NCI-H524 (cell line): ENCODE data around the gene ABL1.
"Not testable (repeated sequence)": the region's sequence is repeated elsewhere in the genome, so short reads cannot be mapped to it uniquely, and the experiment has no call there.

Source experiments
- DNase-seq, 2 experiments: peaks; one replicate each; lab custom pipeline; 2025; lab: John Stamatoyannopoulos, UW

ABL1 gene

DNA sequence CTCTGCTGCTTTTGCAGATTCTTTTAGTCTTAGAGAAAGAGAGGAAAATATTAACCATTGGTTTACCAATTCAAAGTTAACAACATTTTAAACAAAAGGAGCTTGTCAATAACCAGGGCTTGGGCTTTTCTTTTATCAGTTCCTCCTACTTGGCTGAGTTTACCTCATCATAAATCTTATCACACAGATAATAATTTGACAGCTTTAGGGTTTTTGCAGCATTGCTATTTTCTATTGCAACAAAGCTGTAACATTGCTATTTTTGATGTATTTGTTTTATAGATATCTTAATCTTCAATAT, 9.8 kb upstream of the ABL1 start:
- no peak for DNase-seq

DNA sequence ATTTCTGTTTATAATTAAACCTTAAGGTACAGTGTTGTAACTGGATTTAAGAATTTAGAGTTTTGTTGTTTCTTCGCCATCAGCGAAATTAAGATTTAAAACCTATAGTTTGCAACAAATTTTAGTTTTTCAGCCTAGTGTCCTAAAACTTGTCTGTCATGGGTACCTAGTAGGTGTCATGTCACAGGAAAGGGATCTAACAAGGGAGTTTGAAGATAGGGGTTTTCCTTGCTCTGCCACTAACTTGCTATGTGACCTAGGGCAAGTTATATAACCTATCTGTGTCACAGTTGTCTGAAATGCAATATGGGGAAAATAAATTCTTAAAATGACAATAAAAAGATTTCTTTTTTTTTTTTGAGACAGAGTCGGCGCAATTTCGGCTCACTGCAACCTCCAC, 9.2 kb upstream of the ABL1 start:
- DNase-seq = no peak

DNA sequence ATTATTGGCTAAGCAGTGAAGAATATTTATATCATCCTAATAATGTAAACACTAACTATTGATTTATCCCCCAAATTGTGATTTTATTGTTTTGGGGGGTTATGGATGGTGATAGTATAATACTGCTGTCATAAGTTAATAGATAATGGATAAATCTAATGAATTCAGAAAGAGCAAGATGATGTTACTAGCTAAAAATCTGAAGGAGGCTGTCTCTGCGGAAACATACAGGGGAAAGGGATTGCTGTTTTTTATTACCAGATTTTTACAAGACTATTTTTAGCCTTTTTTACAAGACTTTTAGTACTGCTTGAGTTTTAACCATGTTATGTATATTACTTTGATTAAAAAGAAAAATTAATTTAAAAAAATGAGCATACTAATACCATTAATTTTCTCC, 5.3 kb upstream of the ABL1 start:
- no peak for DNase-seq

DNA sequence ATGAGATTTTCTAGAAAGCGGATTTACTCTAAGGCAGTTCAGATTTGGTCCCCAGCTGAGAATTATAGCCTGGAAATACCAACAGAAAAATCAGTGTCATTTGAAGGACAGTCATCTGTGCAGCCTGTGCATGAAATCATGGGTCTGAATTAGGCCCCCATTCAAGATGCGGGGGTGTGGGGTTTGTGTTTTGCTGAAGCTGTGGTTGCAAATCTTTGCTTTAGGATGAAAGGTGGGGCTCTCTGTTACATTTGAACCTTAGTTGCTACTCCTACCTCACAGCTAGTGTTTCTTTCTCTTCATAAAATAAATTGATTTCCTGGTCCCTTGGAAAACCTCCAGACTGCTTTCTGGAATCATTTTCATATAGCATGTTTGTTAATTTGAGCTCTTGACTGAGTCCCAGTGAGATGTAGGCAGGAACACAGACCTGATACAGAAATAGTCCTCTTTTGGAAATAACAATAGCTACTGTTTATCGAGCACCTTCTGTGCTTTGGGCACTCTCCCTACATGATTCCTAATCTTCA, 4.8 kb upstream of the ABL1 start:
- DNase-seq = no peak

DNA sequence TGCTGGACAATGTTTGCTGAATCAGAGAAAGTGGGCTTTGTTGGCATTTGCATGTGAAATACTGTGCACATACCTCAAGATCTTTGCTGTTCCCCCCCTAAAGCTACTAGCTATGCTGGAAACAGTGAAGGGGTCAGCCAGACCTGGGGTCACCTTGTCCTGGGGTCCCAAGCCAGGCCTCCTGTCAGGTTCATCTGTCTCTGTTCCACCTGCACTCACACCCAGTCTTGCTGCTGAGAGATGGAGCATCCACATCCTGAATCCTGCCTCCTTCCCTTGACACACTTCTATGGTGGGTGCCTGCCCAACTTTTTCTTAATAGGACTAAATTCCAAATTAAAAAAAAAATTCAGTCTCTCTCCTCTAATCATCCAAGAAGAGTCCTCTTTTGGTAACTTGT, 4.0 kb upstream of the ABL1 start:
- no peak for DNase-seq

DNA sequence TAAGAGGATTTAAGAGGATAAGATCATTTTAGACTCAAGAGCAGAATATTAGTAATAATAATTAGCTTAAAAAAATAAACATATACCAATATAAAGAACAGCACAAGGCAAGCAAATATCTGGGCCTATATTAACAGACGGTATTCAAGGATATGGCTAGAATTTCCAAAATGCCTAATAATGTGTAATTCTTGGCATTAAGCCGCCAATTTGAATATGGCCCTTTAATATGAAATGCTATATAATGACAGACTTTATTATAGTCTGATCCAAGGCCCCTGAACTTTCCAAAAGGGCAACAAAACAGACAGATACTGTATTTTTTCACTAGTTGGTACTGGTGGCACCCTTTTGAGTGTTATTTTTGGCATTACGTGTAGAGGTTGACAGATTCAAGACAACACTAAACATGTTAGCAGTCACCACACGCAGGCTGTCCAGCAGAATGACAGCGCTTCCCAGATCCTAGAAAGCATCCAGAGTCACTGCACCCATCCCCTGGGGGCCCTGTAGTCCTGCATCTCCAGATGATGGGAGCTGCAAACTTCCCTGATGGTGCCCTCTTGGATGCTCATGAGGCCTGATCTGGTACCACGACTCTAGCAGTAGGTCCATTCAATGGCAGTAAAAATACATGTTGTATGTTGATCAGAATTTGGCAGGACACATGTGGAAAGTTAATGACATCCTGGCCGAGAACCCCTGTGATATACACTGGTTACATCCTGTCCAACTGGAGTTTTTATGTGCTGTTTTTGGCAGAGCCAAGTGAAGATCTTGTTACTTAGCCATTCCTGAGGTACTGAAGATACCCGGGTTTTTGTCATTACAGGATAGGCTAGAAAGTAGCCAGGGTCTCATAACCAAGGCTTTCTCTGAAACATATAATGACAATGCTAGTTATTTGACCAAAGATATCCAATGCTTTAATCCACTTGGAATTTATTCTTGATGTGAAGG, 1.7 kb upstream of the ABL1 start:
- DNase-seq = peak in 1 of 2 experiments; percentile 9

DNA sequence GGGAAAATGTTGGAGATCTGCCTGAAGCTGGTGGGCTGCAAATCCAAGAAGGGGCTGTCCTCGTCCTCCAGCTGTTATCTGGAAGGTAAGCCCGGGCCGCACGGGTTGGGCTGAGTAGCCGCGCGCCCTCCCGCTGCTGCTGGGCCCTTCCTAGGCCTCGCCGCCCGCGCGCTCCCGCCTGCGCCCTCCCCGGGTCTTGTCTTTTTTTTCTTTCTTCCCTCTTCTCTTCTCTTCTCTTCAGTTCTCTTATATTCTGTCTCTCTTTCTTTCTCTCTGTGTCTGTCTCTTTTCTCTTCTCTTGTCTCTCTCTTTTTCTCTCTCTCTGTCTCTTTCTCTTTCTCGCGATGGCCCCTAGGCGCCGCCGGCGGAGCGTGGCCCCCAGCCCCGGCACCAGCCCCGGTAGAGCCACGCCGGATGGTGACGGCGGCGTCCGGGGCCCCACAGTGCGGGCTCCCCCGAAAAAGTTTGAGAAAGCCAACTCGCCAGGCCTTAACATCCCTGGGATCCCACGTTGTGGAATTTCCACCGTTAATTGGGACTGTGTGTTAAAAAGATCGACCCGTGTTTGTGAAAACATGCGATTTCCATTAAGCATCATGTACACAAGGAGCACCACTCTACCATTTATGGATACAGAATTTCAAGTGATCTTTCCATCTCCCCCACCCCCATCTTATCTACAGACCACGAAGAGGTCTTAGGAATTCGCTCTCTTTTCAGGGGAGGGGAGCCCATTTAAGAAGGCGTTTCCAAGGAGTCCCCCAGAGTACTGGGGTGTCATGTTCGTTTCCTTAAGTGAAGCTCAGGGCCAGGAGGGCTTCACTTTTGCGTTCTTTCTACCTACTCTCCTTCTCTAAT, 616 bp downstream of the ABL1 start:
- DNase-seq = peak; percentile 40 to 65

DNA sequence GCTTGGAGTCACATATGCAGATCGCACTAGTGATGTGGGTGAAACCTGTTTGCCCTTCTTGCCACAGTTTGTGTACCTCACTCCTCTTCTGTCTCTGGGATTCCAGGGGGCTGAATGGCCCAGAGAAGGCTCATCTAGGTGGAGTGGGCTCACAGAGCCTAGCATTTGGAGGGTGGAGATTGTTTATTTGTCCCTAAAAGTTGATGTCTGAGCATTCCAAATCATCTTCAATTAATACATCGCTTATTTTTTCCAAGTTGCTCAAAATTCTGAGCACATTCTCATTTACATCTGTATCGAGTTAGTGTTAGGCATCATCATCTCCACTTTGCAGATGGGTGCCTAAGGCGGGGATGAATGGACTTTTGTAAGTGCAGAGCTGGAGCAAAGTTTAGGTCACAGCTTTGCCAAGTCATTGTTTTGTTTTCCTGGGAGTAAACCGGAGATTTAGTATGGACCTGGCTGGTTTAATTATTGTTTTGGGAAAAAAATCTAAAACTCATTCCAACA, 2.0 kb downstream of the ABL1 start:
- DNase-seq = no peak

DNA sequence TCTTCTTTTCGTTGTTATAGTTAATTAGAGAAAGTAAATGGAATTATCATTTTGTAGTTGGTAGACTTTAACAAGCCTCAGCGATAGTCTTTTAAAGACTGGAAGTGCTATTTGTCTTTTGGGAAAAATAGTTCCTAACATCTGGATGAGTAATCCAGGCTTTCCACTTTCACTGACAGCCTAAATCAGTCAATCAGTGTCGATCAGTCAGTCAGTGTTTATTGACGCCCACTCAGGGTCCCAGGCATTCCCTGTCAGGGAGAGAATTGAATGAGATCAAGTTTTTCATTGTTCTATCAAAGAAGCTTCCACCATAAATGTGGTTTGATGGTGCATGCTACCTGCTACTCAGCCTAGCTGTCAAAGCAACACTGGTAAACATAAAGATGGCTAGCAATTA, 2.6 kb downstream of the ABL1 start:
- no peak for DNase-seq

DNA sequence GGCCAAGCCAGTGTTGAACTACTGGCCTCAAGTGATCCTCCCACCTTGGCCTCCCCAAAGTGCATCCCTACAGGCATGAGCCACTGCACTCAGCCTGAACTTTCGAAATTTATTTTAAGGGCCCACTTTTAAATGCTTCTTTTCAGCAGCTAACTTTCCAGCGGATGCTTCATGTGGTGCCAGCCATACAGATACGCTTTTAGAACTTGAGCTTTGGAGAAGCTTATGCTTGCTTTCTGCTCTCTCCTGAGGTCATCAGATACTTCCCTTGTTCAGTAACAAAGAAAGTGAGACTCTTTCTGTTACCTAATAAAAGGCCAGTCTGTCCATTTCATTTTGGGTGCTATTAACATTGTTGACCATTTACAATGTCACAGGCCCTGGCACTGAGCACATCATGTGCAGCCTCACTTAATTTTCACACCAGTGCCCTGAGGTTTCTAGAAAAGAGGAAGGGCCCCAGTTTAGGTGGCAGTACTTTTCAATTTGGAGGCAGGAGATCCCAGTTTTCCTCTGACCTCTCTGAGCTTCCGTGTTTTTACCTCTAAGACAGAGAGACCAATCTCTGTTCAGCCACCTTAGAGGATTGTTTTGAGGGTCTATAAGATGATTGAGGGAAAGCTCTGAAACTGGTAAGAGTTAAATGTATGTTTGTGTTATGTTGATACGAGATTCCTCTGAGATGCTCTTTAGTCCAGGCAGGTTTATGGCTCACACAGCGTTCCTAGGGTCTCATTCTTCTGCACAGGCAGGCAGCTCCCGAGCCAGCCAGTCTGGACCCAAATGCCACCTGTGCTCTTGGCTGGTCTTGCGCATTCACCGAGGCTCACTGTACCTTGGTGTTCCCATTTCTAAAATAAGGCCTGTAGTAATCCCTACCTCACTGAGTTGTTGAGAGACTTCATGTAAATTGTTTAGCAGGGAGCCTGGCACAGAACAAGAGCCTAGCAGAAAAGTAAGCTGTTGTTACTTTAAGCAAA, 4.4 kb downstream of the ABL1 start:
- DNase-seq = no peak

DNA sequence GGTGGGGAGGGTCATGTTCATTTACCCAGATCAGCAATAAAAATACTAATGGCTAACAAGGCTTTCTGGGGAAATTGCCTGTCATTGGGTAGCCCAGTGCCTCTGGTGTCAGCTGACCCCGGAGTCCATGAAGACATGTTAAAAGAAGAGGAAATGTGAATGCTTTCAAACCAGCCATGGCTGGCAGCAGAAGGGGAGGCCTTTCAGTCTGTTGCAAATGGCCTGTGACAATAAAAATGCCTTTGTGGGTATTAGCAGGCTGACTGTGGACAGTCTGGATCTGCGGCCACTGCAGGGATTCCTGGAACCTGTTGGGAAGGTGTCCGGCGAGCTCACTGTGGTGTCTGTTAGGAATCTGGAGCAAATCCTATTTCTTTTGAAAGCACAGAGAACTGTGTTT, 7.5 kb downstream of the ABL1 start:
- no peak for DNase-seq

DNA sequence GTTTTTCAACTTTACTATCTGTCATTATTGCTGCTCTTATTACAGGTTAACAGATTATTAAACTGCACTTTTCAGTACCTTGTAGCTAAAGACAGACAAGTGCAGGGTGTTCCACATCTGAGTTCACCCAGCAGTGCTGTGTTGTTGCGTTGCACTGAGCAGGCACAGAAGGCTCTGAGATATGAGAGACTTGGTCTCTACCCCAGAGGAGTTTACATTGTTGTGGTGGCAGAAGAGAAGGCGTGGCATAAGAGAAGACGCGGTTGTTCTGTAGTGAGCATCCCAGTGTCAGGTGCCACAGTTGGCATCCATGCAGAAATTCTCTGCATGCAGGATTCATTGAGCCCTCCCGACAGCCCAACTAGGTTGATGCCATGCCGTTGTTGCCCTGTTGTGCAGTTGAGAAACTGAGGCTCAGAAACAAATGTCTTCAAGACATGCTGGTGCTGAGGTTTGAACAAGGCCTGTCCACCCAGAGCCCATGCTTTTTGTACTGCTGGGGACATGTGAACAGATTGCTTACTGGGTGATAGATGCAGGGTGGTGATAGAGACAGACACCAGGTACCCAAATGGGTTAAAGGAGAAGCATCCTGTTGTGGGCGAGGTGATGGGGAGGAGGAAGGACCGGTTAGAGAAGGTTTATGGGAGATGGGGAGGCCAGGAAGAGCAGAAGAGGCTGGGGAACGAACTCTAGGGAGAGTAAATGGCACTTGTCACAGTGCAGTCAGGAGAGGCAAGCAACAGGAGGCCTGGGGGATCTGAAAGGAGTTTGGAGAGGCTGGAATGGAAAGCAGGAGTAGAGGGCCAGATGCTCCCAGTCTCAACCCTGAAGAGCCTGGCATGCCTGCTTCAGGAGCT, 8.2 kb downstream of the ABL1 start:
- DNase-seq = peak; percentile 26 to 70

DNA sequence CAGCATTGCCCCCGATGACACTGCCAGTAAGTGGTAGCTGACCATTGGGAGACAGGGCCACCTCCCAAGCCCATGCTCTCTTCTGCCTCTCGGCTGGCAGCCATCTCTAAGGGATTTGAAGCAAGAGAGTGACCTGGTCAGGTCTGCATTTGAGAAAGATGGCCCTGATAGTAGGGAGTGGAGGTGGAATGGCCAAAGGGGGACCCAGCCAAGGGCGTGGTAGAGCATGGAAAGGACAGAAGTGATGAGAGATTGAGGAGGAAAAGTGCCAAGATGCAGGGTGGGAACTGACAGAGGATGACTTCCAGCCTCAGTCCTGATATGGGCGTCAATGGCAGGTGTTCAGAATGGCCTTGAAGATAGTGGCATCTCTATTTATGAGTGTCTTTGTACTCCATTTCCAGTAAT, 9.0 kb downstream of the ABL1 start:
- DNase-seq = no peak

DNA sequence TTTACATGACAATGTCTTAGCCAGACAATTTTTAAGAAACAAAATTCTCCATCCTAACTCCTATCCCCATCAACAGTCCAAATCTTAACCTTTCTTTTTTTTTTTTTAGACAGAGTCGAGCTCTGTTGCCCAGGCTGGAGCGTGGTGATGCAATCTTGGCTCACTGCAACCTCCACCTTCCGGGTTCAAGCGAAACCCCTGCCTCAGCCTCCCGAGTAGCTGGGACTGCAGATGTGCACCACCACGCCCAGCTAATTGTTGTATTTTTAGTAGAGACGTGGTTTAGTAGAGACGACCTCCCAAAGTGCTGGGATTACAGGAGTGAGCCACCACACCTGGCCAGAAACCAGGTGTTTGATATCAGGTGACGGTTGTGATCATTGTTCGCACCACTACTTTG, 10.2 kb downstream of the ABL1 start:
- no peak for DNase-seq

DNA sequence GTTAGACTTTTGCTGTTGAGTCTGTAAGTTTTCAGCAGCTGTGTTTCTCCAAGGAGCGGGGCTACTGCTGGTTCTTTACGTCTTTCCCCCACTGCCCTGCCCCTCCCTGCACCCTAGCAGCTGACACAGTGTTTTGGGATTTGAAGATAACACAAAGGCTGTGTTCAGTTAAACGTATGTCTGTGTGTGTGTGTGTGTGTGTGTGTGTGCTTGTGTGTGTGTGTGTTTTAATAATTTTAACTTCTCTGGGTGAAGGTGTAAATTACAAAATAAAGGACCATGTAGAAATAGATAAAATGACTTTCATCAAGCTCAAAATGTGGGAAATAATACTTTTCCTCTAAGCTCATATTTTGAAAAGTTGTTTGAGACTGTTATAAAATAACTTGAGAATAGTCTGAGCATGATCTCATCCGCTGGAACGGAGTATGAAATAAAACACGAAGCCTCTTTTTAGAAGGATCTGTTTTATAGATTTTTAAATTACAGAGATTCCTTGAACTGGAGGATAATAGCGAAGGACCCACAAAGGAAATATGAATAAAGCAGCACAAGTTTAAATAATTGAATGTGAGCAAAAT, 10.9 kb downstream of the ABL1 start:
- DNase-seq = no peak

DNA sequence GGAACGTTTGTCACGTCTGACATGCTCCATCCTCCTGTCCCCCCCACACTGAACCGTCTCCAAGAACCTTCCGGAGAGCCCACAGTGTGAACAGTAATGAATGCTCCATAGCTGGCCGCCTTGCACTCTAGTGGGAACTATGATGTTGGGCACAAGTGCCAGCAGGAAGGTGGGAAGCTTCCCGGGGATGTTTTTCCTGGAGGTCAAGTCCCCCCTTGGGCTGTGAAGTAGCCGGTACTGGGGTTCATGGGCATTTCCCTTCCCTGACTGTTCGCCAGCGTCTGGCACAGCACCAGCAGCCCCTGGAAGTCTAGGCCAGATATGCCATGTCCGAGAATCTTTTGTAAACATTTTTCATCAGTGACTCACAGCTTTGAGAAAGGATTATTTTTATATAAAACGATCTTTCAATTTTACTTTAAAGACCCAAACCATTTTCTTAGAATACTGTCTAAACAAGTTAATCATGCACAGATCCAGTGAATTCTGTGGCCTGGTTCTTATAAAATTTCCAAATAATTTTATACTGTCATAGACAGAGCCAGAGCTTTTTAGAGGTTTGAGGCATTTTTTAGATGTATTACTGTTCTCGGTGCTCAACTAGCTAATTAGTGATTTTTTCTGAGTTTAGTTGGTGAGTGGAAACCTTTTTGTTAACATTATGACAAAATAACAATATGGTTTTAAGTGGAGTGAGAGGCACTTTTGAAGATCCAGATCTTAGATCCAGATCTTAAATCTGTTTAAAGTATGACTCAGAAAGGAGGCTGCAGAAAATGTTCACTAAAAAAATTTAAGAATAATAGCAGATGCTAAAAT, 11.6 kb downstream of the ABL1 start:
- DNase-seq = no peak

DNA sequence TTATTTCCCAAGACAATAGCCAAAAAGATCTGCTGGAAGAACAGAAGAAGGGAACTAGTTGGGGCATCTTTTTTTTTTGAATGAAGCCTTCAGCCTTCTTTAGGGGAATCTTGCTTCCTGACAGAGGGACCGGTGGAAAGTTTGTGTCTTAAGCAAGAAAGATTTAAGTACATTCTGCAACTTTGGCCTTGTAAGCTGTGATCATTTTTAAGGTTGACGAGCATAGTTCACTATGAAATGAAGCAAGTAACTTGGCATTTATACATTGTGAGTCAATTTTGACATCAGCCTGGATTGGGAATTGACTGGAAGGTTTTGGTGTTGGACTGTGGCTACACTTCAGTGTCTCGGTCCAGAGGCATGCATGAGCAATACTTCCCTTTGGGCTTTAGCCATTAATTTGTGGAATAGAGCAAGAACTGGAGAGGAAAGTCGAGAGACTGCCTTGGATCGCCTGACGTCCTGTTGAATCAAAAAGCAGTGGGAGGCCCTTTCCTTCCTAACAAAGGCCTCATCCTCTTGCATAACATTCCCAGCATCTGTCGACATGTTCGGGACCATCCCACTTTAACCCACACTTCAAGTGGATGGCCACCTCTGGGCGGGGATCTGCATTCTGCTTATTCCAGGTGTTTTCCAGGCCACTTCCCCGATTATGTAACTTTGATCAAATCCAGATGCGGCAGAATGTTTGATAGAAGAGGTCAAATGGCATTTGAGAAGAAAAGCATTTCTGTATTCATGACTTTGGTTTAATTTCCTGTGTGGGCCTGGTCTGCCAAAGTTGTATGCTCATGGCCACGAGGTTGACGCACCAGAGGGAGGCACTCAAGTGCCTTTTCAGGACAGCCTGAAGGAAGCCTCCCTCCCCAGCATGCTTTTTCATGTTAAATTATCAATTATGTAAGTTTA, 12.5 kb downstream of the ABL1 start:
- peak in 1 of 2 experiments; percentile 22 for DNase-seq

DNA sequence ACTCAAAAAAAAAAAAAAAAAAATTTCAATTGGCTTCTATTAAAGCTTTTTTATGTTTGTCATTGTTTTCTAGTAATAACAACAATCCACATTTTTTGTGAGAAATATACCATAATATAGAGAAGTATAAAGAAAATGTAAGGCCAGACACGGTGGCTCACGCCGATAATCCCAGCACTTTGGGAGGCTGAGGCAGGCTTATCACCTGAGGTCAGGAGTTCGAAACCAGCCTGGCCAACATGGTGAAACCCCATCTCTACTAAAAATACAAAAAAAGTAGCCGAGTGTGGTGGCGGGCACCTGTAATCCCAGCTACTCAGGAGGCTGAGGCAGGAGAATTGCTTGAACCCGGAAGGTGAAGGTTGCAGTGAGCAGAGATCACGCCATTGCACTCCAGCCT, 13.5 kb downstream of the ABL1 start:
- DNase-seq = not testable (repeated sequence)
